LNCaP clone FGC (cell line): ENCODE results near the gene SAFB.

Experiments
- DNase-seq: peaks from one replicate; pipeline ENCODE4 v3.0.0-alpha.2; 2011; ENCODE audit warnings: low read depth
- H3K4me3 ChIP-seq: 2 replicates; pipeline ENCODE4 v1.5.1; 2011; ENCODE audit warnings: mild to moderate bottlenecking, low read depth, low read length, control low read depth
- CTCF ChIP-seq: IDR thresholded peaks from 2 replicates; pipeline ENCODE4 v1.5.1; 2012; ENCODE audit warnings: mild to moderate bottlenecking; ENCODE audit not compliant: control insufficient read depth, insufficient read depth; ENCODE audit errors: extremely low read depth

SAFB gene

GRCh38 chr19:5621311-5621944, 1.5 kb upstream of the SAFB start:
- TF ChIP-seq CTCF: no peak
- H3K4me3 ChIP-seq: peak overlapping the region; percentile 98
- peak; percentile 67 for DNase-seq

DNA sequence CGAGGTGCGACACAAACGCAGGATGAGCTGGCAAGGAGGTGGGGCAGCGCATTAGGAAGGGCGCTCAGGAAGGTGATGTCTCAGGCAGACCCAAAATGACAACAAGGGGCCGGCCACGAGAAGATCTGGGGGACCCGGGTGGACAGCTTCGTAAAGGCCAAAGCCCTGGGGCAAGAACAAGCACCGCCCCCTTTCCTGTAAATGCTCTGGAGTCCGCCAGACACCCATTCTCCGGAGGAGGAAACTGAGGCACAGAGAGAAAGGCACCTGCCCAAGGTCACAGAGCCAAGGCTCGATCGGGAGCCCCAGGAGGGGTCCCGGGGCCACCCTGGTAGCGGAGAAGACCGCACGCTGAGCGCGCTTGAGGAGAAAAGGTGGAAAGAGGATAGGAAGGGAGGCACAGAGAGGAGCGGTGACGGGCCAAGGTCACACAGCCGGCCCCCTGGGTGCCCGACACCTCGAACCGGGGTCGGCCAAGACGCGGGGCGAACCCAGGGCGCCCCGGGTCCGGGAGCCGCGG, 878 bp upstream of the SAFB start:
- DNase-seq: no peak
- no peak for TF ChIP-seq CTCF
- peak overlapping the region; percentile 98 for H3K4me3 ChIP-seq

DNA sequence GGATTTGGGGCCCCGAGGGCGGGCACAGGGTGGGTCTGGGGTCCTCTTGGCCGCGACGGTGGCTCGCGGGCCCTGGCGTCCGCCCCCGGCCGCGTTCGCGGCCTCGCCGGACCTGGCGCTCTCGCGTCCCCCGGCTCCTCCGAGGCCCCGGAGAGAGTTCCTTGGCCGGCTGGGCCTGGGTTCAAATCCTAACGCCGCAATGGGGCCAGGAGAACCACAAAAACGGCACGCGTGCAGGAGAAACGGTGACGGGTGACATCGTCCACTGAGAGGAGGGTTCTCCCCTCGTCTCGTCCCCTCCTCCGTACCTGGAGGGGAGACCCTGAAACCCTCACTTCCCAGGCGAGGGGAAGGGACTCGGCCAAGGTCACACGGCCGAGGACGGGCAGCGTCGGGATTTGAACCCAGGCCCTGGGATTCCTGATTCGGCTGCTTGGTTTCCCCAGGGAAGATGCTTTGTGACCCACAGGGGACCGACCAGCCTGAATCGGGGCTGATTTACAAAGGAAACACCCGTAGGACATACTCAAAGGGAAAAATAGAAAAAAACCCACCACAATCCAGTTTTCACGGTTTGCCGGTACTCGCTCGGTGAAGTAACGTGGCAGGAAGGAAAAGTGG, 624 bp downstream of the SAFB start:
- H3K4me3 ChIP-seq: peak overlapping the region; percentile 98
- TF ChIP-seq CTCF: no peak
- DNase-seq: no peak

DNA sequence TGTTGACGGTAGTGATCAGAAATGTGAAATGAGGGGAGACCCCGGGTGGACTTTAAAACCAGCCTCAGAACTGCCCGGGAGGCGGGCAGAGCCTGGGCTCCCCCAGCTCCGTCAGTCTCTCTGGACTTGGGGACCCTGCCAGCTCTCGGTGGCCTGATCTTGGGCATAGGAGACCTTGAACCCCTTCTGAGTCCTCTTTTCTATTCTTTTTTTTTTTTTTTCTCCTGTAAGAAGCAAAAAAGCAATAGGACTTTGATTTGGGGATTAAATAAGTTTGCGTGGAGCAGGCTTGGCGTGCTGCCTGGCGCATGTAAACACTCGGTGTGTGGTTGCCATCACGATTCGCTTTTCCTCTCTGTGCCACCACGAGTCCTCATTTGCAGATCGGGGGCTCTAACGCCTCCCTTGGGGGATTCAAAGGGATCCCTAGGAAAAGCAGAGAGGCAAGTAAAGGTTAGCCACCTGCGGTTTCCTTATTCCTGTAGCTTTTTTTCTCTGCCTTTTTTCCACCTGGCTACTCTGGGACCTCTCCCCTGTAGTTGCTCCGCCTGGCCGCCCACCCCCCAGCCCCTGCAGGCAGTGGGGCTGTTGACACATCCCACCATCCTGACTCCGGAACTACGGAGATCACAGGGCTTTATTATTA, 1.3 kb downstream of the SAFB start:
- no peak for TF ChIP-seq CTCF
- peak overlapping the region; percentile 98 for H3K4me3 ChIP-seq
- no peak for DNase-seq

- no peak for DNase-seq
- no peak for TF ChIP-seq CTCF
- peak overlapping the region; percentile 98 for H3K4me3 ChIP-seq
Observed at GRCh38 chr19:5624741-5625278, 1.9 kb downstream of the SAFB start.

- DNase-seq: no peak
- peak overlapping the region; percentile 98; the same call in 1 of the 2 replicates for H3K4me3 ChIP-seq
- no peak for TF ChIP-seq CTCF
Observed at GRCh38 chr19:5625641-5626040, 2.8 kb downstream of the SAFB start.
